Hepatocyte (in vitro differentiated cells): Measurements from ENCODE around the gene CEP70.

Experiments
- EZH2 ChIP-seq: fragments of 200-600 bp; sonication (generic); IDR thresholded peaks from 2 replicates; pipeline ENCODE4 v1.6.1; 2016; ENCODE audit warnings: antibody characterized with exemption, mild to moderate bottlenecking, borderline replicate concordance
- EZH2phosphoT487 ChIP-seq: fragments of 200-600 bp; sonication (generic); IDR thresholded peaks from one replicate; pipeline ENCODE4 v1.6.1; 2018; ENCODE audit warnings: antibody characterized with exemption, mild to moderate bottlenecking, low read depth, moderate library complexity; ENCODE audit not compliant: unreplicated experiment, severe bottlenecking
- TF ChIP-seq, protein P1 (sequence below): fragments of 200-600 bp; sonication (generic); IDR thresholded peaks from 2 replicates; pipeline ENCODE4 v1.5.1; 2016; ENCODE audit warnings: antibody characterized with exemption, mild to moderate bottlenecking; ENCODE audit not compliant: poor library complexity

DNA sequence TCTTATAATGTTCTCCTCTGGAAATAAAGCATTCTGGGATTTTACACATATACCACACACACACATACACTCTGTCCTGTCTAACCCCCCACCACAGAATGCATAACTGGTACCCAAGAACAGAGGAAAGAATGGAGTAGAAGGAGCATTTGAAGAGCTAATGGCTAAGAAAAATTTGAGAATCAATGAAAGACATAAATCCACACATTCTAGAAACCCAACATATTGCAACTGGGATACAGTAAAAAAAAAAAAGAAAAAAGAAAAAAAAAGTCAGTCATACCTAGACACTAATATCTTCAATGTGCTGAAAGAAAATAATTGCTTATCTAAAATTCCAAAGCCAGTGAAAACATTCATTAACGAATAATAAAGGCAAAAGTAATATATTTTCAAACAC lies 20.9 kb downstream of the CEP70 start:
- TF ChIP-seq, protein P1, sequence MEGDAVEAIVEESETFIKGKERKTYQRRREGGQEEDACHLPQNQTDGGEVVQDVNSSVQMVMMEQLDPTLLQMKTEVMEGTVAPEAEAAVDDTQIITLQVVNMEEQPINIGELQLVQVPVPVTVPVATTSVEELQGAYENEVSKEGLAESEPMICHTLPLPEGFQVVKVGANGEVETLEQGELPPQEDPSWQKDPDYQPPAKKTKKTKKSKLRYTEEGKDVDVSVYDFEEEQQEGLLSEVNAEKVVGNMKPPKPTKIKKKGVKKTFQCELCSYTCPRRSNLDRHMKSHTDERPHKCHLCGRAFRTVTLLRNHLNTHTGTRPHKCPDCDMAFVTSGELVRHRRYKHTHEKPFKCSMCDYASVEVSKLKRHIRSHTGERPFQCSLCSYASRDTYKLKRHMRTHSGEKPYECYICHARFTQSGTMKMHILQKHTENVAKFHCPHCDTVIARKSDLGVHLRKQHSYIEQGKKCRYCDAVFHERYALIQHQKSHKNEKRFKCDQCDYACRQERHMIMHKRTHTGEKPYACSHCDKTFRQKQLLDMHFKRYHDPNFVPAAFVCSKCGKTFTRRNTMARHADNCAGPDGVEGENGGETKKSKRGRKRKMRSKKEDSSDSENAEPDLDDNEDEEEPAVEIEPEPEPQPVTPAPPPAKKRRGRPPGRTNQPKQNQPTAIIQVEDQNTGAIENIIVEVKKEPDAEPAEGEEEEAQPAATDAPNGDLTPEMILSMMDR = no peak
- no peak for TF ChIP-seq EZH2phosphoT487
- no peak for TF ChIP-seq EZH2
